ENCODE data around the gene SMARCA2.
"Not testable (repeated sequence)": the region's sequence is repeated elsewhere in the genome, so short reads cannot be mapped to it uniquely, and the experiment has no call there.

Gene SMARCA2

DNA sequence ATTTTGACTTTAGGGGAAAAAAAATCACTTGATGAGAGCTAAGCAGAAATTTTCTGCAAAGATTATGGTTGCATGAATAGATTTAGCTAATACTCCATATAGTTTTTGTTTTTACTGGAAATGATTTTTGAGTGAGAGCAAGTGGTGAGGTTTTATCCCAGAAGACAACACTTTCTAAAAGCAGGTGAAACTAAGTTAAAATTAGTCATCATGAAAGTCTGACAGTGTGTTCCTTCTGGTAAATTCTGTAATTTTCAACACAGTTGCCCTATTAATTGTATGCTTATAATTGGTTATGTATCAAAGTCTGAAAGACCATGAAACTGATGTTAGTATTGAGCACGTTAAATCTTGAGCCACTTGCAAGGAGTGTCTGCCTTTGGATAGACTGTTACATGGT, 91.5 kb downstream of the SMARCA2 start:
- DNase-seq = no peak

DNA sequence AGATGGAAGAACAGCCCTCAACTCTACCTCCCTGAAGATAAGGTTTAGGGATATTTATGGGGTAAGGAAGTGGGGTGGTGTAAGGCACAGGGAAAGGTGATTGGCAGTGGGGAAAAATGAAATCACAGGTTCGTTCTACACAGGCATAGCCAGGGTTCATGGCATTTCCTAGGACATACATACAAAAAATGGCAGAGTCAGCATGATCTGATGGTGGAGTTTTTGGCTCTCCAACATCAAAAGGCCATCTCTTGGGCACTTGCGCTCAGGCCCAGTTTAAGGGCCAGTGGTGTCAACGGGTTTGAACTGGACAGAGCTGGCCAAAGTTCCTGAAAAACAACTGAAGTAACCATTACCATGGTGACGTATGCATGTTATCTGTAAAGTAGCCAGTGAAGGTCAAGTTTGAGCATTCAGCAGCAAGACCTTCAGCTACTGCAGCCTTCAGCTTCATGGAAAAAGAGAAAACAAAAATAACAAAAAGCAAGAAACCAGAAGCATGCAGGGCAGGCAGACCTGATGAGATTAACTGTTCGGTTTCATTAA, 92.8 kb downstream of the SMARCA2 start:
- no peak for DNase-seq

DNA sequence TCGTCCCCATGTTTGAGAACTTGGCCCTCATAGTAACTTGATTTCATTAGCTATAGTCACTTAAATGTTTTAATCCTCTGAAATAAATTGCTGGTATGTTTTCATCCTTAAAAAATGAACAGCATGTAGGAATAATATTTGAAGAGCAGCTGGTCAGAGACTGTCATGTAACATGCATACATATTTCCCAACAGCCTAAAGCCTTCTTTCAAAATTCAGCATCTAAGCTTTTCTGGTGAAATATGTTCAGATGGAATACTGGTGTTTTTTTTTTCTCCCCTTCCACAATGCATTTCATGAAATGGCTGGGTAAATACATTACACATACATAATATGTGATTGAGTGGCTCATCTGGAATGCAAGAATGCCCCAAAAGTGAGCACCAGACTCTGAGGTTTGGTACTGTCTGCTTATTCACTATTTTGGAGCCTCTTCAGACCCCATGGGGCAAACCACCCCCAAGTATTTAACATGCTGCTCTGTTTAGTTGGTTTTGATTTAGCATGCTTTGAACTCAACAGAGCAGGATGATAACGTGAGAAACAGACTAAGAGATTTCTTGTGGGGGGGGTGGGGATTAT, 94.0 kb downstream of the SMARCA2 start:
- DNase-seq = no peak

DNA sequence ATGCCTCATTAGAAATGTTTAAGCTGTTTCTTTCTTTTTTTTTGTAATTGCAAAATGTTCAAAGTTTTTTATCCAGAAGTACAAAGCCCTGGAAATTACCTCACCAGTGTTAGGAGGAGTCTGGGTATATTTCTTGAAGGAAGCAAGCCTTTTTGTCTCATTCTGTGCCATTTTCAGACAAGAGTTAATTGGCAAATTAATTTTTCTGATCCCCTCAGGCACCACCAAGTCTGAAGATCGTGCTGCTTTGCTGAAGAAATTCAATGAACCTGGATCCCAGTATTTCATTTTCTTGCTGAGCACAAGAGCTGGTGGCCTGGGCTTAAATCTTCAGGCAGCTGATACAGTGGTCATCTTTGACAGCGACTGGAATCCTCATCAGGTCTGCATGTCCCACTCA, 94.9 kb downstream of the SMARCA2 start:
- DNase-seq = no peak

DNA sequence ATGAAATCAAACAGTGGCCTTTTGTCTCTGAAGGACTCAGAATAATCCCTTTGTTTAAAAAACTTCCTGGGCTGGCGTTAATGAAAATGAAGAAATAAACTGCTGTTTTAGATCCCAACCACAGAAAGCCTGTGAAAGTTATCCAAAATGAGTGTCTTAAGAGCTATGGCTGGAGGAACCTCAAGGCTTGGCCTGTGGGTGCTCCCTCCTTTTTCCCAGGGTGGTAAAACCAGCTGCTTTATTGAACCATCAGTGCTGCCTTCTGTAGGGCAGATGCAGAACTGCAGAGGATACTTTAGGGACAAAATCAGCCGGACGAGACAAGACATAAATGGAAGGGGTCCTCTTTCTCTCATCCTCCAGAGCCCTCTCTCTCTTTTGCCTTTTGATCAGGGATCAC, 100.9 kb downstream of the SMARCA2 start:
- no peak for DNase-seq

DNA sequence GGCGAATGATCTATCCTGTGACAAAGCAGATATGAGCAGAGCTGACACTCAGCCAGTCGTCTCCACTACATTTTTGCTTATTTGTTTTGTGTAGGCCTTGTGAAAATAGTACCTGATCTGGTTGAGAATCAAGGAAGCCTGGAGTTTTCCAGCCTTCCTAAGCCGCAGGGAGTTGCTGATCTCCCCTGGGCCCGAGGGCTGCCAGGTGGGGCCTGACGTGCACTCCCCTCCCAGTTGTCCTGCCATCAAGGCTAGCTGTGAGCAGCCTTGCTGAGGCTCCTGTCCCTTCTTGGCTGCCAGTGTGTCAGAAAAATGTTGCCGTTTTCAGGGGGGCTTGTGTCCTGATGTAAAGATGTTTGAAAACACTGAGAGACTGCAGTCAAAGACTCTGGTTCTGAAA, 102.4 kb downstream of the SMARCA2 start:
- no peak for DNase-seq

DNA sequence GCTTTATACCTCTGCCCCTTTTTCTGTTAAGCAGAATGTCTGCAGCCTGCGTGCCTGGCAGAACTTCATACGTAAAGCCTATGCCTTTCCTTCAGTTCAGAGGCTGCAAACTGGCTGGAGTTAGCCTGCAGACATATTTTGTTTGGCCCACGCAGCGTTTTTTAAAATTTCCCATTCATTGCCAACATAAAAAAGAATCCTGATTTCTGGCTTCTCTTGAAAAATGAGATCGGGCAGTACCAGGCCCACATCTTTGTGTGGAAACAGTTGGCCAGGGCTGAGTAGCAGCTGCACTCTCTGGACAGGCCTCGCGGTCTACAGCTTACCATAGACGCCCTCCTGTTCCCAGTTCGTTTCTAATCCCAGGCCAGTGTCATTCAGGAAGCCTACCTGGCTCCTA, 104.4 kb downstream of the SMARCA2 start:
- no peak for DNase-seq

DNA sequence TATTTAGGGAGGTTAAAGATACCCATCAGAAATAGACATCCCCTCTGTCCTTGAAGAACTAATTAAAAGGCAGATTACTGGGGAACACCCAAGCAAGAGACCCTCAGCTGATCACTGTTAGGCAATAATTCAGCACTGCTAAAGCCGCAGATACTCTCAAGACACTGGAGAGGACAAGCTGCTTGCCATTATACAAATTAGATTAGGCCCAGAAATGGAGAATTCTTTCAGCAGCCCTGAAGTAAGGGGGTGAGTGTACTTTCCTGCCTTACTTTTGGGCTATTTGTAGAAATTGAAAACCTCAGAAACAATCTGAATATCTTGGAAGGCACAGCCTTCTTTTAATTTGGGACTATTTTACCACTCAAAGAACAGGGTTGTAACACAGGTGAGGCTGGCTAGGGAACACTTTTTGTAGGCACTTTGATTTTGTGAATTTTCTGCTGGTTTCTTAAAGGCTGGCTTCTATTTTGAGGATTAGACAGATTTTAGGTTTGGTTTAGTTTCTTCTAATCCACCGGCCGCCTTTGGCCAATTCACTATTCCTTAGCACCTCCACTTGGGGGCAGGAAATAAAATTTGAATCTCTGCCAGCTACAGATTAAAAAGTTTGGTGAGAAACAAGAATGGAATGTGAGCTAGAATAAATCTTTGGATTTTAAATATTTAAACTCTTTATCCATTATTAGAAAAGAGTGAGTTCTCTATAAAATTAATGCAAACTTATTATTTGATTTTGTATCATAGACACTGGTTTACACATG, 106.0 kb downstream of the SMARCA2 start:
- no peak for DNase-seq

DNA sequence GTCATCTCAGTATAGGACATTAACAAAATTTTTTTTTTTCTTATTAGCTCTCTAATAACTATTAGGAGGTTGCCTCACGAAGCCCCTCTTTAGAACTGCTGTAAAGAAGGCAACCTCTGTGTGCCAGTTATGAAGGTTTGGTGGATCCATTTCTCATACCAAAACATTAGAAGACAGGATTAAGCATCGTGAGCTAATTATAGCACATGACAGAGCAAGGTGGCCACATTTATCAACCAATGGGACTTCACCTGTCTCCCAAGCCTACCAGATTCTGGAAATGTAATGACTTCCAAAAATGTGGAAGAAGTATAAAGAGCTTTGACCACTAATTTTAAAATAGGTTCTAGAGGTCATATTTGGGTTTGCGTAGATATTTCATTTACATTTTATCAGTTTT, 107.2 kb downstream of the SMARCA2 start:
- DNase-seq = no peak

DNA sequence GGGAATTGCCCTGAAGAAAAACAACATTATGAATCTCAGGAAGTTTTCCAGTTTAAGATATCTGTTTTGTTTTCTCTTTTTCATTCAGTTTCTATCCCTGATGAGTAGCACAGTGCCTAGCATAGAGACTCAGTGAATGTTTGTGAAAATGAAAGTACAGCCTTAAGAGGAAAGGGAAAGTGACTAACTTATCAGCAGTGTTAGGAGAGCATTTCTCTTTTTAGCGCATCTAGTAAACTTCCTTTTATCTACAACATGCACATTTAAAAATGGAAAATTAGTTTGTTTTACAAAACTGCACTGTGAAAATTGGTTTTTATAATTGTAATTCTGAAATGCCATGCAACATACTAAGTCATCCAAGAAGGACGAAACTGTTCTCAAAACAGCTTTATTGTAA, 110.8 kb downstream of the SMARCA2 start:
- DNase-seq = no peak

DNA sequence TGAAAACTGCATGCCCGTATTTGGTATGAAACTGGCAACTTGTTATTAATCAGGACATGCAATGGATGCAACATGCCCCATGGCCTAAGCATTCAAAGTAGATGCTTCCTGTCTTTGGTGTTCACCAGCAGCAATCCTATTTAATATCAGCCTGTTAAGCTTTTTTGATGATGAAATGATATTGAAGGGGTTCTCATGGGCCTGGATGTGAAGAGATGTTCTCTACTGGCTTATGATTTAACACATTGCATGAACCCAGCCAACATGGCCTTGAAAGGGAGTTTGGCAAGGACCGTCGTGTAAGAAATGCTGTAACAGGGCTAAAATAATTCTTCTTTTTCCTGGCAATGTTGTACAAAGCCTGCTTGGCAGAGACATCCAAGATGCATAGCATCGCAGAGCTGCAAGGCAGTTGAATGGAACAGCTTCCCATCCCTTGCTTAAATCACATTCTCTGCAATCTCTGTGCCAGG, 111.2 kb downstream of the SMARCA2 start:
- DNase-seq = no peak

DNA sequence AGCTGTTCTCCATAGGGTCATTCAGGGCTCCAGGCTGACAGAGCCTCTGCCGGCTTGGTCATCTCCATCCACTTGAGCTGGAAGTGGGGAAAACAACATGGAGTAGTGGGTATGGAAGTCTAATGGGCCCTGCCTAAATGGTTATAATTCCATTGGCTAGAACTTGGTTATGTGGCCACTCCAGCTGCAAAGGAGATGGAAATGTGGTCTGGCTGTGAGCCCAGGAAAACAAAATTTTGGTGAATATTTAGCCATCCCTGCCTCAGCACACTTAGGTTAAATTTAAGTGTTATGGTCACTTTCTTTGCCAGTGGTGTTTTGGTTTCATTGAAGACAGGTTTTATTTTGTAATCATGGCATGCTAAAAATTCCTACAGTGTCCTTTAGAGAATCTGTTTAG, 112.3 kb downstream of the SMARCA2 start:
- DNase-seq = no peak

DNA sequence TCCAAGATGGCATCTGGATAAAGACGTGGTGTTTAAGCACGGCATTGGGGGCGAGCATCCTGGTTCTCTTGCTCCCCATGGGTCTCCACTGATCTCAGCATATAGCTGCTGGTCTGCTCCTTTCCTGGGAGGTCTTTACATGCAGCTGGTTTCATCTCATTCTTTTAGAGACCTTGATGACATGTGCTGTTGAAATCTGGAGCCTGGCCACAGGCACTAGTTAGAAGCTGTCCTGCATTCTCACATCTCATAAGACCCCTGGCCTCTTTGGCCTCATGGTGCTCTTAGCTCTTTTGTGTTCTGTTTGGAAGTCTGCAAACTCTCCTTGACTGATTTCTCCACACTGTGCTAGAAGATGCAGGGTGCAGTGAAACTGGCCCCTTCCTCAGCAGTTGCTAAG, 113.0 kb downstream of the SMARCA2 start:
- no peak for DNase-seq

DNA sequence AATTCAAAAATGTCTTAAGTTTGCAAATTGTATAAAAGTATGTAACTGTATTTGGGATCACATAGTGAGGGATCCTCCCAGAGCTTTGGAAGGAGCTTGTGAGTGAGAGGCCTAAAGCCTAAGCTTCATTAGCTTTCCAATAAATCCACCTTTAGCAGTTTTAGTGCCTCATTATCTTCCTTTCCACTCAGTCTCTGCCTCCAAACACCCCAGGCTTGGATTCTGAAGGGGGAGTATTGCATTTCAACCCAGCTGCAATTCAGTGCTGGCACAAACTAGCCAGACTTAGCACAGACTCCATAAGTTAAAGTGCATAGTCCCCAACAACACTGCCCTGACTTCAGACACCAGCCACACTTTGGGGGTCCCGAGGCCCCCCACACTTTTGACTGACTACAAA, 113.5 kb downstream of the SMARCA2 start:
- DNase-seq = no peak

DNA sequence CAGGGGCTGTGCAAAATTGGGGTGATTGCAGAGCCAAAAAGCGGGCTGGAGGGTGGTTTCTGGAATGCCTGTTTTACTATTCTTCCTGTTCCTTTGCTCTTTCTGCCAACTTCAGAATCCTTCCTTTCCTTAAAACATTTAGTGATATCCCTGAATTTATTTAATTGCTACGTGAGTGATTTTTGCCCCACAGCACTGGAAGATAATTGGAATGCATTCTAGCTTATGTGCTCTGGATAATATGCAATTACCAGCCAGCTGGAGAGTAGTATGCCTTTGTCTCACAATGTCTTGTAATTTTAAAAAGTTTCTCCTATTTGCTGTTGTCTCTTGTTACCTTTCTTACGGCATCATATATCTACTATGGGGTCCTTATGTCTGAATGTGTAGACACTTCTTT, 115.8 kb downstream of the SMARCA2 start:
- no peak for DNase-seq

DNA sequence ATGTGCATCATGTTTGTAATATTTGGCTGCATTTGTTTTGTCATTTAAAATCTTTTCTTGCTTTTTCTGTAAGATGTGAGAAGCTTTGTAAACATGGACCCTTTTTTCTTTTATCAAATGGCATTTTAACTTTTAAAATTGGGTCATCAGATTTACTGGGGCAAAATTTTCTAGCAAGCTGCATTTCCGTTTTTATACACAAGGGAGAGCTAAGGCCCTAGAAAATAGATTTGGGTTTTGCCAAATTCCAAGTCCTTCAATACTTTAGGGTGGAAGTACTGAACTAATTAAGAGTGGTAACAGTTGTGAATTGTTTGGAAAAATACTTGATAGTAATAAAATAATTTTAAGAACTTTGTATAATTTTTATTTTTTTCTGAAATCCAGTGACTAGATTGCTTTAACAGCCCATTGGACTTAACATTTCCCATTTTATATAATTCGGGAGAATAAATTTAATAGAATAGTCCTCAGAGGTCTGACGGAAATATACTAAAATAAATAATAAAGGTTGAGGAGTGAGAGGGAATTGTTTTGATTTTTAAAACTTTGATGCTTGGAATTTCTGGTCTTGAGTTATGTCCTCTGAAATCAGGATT, 117.4 kb downstream of the SMARCA2 start:
- DNase-seq = no peak

DNA sequence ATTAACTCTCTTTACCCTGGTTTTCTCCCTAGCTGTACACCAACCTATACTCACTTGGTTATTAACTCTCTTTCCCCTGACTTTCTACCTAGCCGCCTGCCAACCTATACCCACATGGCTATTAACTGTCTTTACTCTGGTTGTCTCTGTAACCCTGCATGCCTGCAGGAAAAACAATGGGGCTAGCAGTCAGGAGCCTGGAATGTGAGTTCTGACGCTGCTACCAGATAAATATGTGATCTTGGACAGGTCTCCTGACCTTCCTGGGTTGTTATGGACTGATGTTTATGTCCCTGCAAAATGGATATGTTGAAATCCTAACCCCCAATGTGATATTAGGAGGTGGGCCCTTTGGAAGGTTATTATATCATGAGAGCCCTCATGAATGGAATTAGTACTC, 119.2 kb downstream of the SMARCA2 start:
- no peak for DNase-seq

DNA sequence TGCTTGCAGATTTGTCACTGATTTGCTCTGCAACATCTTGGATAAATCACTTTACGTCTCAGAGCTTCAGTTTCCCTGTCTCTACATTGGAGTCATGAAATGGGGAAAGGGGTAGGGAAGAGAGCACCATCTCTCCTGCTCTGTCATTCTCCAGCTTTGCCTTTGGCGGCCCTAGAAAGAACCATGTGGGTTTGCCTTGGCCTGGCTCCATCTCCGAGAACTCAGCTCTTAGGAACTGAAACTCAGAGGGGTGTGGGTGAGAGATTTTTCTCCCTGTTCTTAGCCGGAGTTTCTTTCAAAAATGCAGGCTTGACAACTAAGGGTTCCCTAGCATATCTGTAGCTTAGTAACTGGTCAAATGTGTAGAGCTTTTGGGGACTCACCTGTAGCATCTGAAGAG, 123.5 kb downstream of the SMARCA2 start:
- DNase-seq = no peak

DNA sequence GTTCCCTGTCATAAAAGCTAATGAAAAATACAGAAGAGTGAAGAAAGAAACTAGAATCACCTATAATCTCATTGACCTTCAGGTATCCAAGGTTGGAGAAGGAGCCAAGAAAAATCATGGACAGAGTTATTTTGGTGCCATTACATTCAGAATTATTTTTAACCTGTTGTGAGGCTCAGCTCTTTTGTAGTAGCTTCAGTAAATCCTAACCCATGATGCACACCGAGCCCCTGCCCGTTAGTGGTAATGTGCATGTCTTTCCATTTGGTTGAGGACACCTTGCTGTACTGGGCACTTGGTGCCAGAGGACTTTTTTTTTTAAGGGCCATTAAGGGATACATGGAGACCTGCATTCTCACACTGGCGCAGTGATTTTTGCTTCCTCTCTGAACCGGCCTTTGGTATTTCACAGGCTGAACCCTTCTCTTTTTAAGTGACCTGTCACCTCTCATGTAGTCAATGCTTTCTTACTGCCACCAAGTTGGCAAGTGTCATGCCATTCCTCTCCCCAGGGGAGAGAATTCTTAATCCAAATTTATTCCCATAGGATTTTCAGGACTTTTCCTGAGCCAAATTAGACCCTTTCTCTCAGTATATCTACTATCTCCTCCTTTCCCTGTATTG, 125.6 kb downstream of the SMARCA2 start:
- DNase-seq = no peak

DNA sequence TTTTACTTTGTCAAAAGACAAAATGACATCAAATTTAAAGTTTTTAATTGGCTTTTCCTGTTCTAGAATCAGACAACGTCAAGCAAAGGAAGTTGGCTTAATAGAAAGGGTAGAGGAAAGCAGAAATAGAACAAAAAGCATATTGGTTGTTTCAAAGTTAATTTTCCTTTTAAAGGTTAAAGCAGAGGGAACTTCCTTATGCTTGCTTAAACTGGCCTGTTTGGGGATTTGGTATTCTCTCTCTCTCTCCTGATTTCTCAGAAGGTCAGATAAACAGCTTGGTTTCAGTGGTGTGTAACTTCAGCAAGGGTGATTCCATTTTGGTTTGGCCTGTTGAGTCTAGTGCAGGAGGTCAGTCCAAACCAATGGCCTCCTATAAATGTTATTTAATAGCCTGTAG, 127.1 kb downstream of the SMARCA2 start:
- DNase-seq = no peak

DNA sequence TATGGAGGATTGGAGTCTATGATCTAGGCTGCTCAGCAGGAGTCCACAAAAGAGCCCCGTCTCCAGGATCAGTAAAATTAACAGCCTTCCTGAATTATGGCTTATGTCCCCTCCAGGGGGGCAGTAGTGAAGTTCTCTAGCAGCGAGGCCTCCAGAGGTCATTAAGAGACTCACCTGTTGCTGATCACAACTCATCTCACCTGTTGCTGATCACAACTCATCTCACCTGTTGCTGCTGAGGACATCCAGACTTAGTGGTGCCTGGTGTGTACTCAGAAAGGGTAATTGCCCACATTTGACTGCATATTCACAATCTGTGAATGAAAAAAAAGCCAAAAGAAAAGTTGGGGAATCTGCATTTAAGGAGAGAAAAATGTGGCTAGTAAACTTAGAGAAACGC, 129.5 kb downstream of the SMARCA2 start:
- no peak for DNase-seq

DNA sequence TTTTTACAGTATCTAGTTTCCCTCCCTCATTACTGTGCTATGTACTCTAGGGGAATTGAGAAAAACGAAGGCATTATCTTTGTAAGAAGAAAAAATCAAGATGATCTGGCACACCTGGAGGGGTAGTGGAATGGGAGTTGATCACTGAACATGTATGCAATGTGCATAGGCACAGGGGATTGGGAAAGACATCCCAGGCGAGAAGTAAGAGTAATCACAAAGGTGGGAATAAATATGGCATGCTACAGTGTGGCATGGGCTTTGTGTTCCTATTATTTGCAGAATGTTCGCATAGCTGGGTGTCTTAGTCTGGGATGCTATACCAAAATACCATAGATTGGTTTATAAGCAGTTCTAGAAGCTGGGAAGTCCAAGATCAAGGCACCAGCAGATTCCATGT, 130.6 kb downstream of the SMARCA2 start:
- DNase-seq = no peak

DNA sequence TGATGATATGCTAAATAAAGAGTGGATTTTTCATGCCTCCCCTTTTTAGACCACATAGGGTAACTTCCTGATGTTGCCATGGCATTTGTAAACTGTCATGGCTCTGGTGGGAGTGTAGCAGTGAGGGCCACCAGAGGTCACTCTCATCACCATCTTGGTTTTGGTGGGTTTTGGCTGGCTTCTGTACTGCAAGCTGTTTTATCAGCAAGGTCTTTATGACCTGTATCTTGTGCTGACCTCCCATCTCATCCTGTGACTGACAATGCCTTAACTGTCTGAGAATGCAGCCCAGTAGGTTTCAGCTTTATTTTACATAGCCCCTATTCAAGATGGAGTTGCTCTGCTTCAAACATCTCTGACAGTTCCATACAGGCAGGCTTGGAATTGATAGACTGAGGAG, 131.6 kb downstream of the SMARCA2 start:
- DNase-seq = not testable (repeated sequence)

DNA sequence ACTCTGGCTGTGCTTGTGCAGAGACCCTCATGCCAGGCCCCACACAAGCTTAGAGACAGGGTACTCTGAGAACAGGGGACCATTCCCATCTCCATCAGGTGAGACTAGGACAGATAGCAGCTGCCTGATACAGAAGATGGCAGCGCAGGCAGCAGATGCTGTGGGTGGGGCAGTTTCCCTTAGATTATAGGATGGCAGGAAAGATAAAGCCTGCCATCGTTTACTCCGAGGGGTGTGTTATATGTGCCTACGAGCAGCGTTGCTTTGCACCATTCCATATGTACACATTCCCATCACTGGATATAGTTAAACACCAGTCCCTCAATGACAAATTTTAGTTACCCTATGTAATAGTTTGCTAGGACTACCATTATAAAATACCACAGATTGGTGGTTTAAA, 135.2 kb downstream of the SMARCA2 start:
- DNase-seq = no peak

Measured in stimulated activated CD4-positive, alpha-beta T cell treated with anti-CD3 and anti-CD28 coated beads, Interleukin-4, amount 100 ng/mL, for 1 hour (primary cell).